GM12892 (cell line): ENCODE results near the gene LIMS2.

Experiments used
- POLR2A ChIP-seq: IDR thresholded peaks from 2 replicates; pipeline ENCODE4 v1.6.1; 2011; ENCODE audit warnings: low read depth, low read length, control low read depth
- POLR2AphosphoS5 ChIP-seq: IDR thresholded peaks from 2 replicates; pipeline ENCODE4 v1.6.1; 2011; ENCODE audit warnings: low read depth, low read length, control low read depth

DNA sequence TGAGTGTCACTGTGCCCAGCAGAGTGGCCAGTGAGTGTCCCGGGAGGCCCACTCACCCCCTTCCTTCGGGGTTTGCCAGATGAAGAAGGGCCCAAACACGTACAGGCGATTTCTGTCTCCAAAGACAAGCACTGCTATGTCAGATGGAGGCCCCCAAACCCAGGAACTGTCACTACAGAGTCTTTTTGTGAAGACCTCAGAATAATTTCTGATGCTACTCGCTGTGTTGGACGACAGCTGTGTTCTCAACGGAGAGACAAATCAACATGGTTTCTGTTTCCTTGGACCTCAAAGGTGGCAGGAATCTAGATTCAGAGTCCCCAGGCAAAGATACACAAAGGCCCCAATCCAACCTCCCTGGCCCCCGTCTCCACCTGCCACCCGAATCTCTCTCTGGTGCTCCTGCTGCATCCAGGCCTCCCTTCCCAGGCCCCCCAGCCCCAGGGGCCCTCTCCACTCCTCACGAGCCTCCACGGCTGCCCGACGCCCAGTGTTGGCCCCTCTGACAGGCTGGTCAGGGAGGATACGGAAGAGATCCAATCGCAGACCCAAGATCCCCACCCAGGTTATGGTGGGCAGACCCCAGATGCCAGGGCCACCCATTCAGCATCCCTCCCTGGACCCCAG is 31.8 kb downstream of the LIMS2 start:
- TF ChIP-seq POLR2A, result no peak
- no peak for TF ChIP-seq POLR2AphosphoS5
